Measurements from ENCODE around the gene KRTAP21-3.

DNA sequence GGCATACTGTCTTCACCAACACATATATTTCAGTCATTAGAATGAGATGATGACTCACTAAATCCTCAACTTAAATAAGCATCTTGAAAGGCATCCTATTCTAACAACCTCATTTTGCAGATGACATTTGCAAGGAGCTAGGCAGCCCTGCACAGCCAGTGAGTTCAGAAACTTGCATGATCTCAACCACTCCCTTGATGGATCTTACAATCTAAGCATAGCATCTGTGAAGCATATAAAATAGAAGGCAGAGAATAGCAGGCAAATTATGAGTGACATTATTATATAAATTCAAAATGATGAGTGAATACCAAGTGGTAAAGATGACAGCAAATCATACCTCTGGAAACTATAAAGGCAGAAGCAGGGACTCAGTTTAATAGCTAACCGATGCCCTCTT, 44.3 kb downstream of the KRTAP21-3 start:
- TF ChIP-seq, protein P1, sequence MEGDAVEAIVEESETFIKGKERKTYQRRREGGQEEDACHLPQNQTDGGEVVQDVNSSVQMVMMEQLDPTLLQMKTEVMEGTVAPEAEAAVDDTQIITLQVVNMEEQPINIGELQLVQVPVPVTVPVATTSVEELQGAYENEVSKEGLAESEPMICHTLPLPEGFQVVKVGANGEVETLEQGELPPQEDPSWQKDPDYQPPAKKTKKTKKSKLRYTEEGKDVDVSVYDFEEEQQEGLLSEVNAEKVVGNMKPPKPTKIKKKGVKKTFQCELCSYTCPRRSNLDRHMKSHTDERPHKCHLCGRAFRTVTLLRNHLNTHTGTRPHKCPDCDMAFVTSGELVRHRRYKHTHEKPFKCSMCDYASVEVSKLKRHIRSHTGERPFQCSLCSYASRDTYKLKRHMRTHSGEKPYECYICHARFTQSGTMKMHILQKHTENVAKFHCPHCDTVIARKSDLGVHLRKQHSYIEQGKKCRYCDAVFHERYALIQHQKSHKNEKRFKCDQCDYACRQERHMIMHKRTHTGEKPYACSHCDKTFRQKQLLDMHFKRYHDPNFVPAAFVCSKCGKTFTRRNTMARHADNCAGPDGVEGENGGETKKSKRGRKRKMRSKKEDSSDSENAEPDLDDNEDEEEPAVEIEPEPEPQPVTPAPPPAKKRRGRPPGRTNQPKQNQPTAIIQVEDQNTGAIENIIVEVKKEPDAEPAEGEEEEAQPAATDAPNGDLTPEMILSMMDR (IDR thresholded peaks at IDR 0.05; ENCODE audit: low read length): no peak
- no peak for TF ChIP-seq EZH2 (IDR thresholded peaks at IDR 0.05; ENCODE audit: borderline replicate concordance, low read length)

All from OCI-LY1 (cell line).